ENCODE data around the gene NECAB3.

NECAB3 gene

GRCh38 chr20:33671573-33672288 is 2.5 kb downstream of the NECAB3 start:
- Histone ChIP-seq H3K36me3 (ENCODE audit: control insufficient read depth in 5 of 5, insufficient read depth in 5 of 5, low read length in 5 of 5) (peaks cover 0 to 29% (median 14%) of the 10 kb centered on the region in 5 donors), H3K9ac (ENCODE audit: low read length in 5 of 5) (no peak overlapping the region), H3K27ac (ENCODE audit: low read depth, low read length) (no peak overlapping the region), H3K4me3 (ENCODE audit: low read depth in 1 of 5, low read length in 5 of 5) (no peak overlapping the region), H3K4me1 (ENCODE audit: control insufficient read depth in 5 of 5, insufficient read depth in 5 of 5, low read length in 5 of 5) (peaks cover 11 to 65% (median 62%) of the 10 kb centered on the region in 5 donors), H3K27me3 (ENCODE audit: control insufficient read depth in 5 of 5, insufficient read depth in 4 of 5, low read length in 5 of 5) (no peaks in the 10 kb centered on the region), H3K9me3 (ENCODE audit: control insufficient read depth in 5 of 5, low read length in 5 of 5) (no peaks in the 10 kb centered on the region)

- H3K4me1 ChIP-seq (ENCODE audit: control insufficient read depth in 5 of 5, insufficient read depth in 5 of 5, low read length in 5 of 5), result peaks cover 9 to 65% (median 61%) of the 10 kb centered on the region in 5 donors
- no peaks in the 10 kb centered on the region for H3K9me3 ChIP-seq (ENCODE audit: control insufficient read depth in 5 of 5, low read length in 5 of 5)
- H3K9ac ChIP-seq (ENCODE audit: low read length in 5 of 5), result peak overlapping the region in 1 of 5 donors; percentile 50
- no peak overlapping the region for H3K27ac ChIP-seq (ENCODE audit: low read depth, low read length)
- H3K27me3 ChIP-seq (ENCODE audit: control insufficient read depth in 5 of 5, insufficient read depth in 4 of 5, low read length in 5 of 5), result no peaks in the 10 kb centered on the region
- H3K4me3 ChIP-seq (ENCODE audit: low read depth in 1 of 5, low read length in 5 of 5), result no peak overlapping the region
- H3K36me3 ChIP-seq (ENCODE audit: control insufficient read depth in 5 of 5, insufficient read depth in 5 of 5, low read length in 5 of 5), result peaks cover 0 to 29% (median 14%) of the 10 kb centered on the region in 5 donors
Observed at GRCh38 chr20:33670715-33671499, 3.3 kb downstream of the NECAB3 start.

DNA sequence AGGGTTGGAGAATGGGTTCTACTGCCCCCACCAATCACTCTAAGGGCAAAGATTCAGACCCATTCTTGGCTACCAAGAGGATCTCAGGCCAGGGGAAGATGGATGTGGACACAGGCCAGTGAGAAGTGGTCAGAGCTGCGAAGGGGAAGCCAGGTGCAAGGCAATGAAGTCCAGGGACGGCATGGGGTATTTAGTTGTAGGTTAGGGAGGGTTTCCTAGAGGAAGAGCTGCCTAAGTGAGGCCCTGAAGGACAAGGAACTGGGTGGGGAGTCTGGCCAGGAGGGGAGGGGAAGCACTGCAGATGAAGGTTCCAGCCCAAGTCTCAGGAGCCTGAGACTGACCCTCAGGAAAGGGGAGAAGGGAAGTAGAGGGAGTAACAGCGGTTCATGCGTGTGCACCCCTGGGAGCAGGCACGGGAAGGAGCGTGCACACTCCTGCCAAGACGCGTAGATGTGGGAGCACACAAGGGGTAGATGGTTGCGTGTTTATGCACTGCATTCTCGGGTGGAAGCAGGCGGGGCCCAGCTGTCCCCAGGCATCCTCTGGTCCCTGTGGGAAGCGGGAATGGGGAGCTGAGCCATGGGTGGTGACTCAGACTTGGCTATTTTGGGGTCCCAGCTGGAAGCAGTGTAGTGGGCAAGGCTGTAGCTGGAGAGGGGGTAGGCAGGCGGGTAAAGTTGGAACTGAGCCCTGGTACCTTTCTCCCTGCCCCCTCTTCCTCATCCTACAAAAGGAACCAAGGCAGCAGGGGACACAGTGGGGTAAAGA is 4.2 kb downstream of the NECAB3 start:
- peaks cover 2 to 57% (median 53%) of the 10 kb centered on the region in 5 donors for H3K4me1 ChIP-seq (ENCODE audit: control insufficient read depth in 5 of 5, insufficient read depth in 5 of 5, low read length in 5 of 5)
- no peak overlapping the region for H3K9ac ChIP-seq (ENCODE audit: low read length in 5 of 5)
- no peak overlapping the region for H3K4me3 ChIP-seq (ENCODE audit: low read depth in 1 of 5, low read length in 5 of 5)
- no peaks in the 10 kb centered on the region for H3K27me3 ChIP-seq (ENCODE audit: control insufficient read depth in 5 of 5, insufficient read depth in 4 of 5, low read length in 5 of 5)
- peaks cover 0 to 29% (median 14%) of the 10 kb centered on the region in 5 donors for H3K36me3 ChIP-seq (ENCODE audit: control insufficient read depth in 5 of 5, insufficient read depth in 5 of 5, low read length in 5 of 5)
- no peaks in the 10 kb centered on the region for H3K9me3 ChIP-seq (ENCODE audit: control insufficient read depth in 5 of 5, low read length in 5 of 5)
- H3K27ac ChIP-seq (ENCODE audit: low read depth, low read length), result no peak overlapping the region

- Histone ChIP-seq H3K36me3 (ENCODE audit: control insufficient read depth in 5 of 5, insufficient read depth in 5 of 5, low read length in 5 of 5) (peaks cover 0 to 29% (median 14%) of the 10 kb centered on the region in 5 donors), H3K4me1 (ENCODE audit: control insufficient read depth in 5 of 5, insufficient read depth in 5 of 5, low read length in 5 of 5) (peaks cover 0 to 52% (median 48%) of the 10 kb centered on the region in 5 donors), H3K9ac (ENCODE audit: low read length in 5 of 5) (no peak overlapping the region), H3K4me3 (ENCODE audit: low read depth in 1 of 5, low read length in 5 of 5) (no peak overlapping the region), H3K27me3 (ENCODE audit: control insufficient read depth in 5 of 5, insufficient read depth in 4 of 5, low read length in 5 of 5) (no peaks in the 10 kb centered on the region), H3K9me3 (ENCODE audit: control insufficient read depth in 5 of 5, low read length in 5 of 5) (no peaks in the 10 kb centered on the region), H3K27ac (ENCODE audit: low read depth, low read length) (no peak overlapping the region)
Observed at GRCh38 chr20:33669224-33669623, 5.0 kb downstream of the NECAB3 start.

GRCh38 chr20:33668466-33669155 is 5.6 kb downstream of the NECAB3 start:
- Histone ChIP-seq H3K9ac (ENCODE audit: low read length in 5 of 5) (peak overlapping the region in 2 of 5 donors; percentile 17 to 31), H3K27ac (ENCODE audit: low read depth, low read length) (no peak overlapping the region), H3K4me3 (ENCODE audit: low read depth in 1 of 5, low read length in 5 of 5) (peak overlapping the region in 1 of 5 donors; percentile 73), H3K9me3 (ENCODE audit: control insufficient read depth in 5 of 5, low read length in 5 of 5) (no peaks in the 10 kb centered on the region), H3K27me3 (ENCODE audit: control insufficient read depth in 5 of 5, insufficient read depth in 4 of 5, low read length in 5 of 5) (no peaks in the 10 kb centered on the region), H3K36me3 (ENCODE audit: control insufficient read depth in 5 of 5, insufficient read depth in 5 of 5, low read length in 5 of 5) (peaks cover 0 to 29% (median 14%) of the 10 kb centered on the region in 5 donors), H3K4me1 (ENCODE audit: control insufficient read depth in 5 of 5, insufficient read depth in 5 of 5, low read length in 5 of 5) (peaks cover 3 to 54% (median 50%) of the 10 kb centered on the region in 5 donors)

- Histone ChIP-seq H3K36me3 (ENCODE audit: control insufficient read depth in 5 of 5, insufficient read depth in 5 of 5, low read length in 5 of 5) (peaks cover 0 to 29% (median 14%) of the 10 kb centered on the region in 5 donors), H3K27me3 (ENCODE audit: control insufficient read depth in 5 of 5, insufficient read depth in 4 of 5, low read length in 5 of 5) (no peaks in the 10 kb centered on the region), H3K9ac (ENCODE audit: low read length in 5 of 5) (peak overlapping the region in 3 of 5 donors; percentile 40 to 42 (median 41)), H3K4me1 (ENCODE audit: control insufficient read depth in 5 of 5, insufficient read depth in 5 of 5, low read length in 5 of 5) (peaks cover 3 to 54% (median 49%) of the 10 kb centered on the region in 5 donors), H3K27ac (ENCODE audit: low read depth, low read length) (no peak overlapping the region), H3K9me3 (ENCODE audit: control insufficient read depth in 5 of 5, low read length in 5 of 5) (no peaks in the 10 kb centered on the region), H3K4me3 (ENCODE audit: low read depth in 1 of 5, low read length in 5 of 5) (peak overlapping the region in 4 of 5 donors; percentile 67 to 73 (median 67))
Observed at GRCh38 chr20:33667676-33668465, 6.4 kb downstream of the NECAB3 start.

DNA sequence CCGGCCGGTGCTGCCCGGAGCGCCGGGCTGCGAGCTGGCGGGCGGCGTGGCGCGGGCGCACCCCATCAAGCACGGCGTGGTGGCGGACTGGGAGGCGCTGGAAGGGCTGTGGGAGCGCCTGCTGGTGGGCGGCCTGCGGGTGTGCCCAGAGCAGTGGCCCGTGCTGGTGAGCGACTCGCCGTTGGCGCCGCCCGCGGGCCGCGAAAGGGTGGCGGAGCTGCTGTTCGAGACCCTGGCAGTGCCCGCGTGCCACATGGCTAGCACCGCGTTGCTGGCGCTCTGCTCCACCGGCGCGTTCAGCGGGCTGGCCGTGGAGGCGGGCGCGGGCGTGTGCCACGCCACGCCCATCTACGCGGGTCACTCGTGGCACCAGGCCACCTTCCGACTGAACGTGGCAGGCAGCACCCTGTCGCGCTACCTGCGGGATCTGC is 7.0 kb downstream of the NECAB3 start:
- no peaks in the 10 kb centered on the region for H3K9me3 ChIP-seq (ENCODE audit: control insufficient read depth in 5 of 5, low read length in 5 of 5)
- H3K27me3 ChIP-seq (ENCODE audit: control insufficient read depth in 5 of 5, insufficient read depth in 4 of 5, low read length in 5 of 5), result no peaks in the 10 kb centered on the region
- peaks cover 0 to 29% (median 14%) of the 10 kb centered on the region in 5 donors for H3K36me3 ChIP-seq (ENCODE audit: control insufficient read depth in 5 of 5, insufficient read depth in 5 of 5, low read length in 5 of 5)
- peak overlapping the region in 4 of 5 donors; percentile 67 to 73 (median 67) for H3K4me3 ChIP-seq (ENCODE audit: low read depth in 1 of 5, low read length in 5 of 5)
- peak overlapping the region; percentile 41 for H3K27ac ChIP-seq (ENCODE audit: low read depth, low read length)
- H3K9ac ChIP-seq (ENCODE audit: low read length in 5 of 5), result peak overlapping the region in 3 of 5 donors; percentile 40 to 42 (median 41)
- H3K4me1 ChIP-seq (ENCODE audit: control insufficient read depth in 5 of 5, insufficient read depth in 5 of 5, low read length in 5 of 5), result peaks cover 3 to 50% (median 46%) of the 10 kb centered on the region in 5 donors

GRCh38 chr20:33666293-33667244 is 7.7 kb downstream of the NECAB3 start, which contains the start of gene ACTL10:
Gene ACTL10 (plus strand): TSS chr20:33666943. CDS start chr20:33667498, 555 bp downstream.
- H3K9me3 ChIP-seq (ENCODE audit: control insufficient read depth in 5 of 5, low read length in 5 of 5), result no peaks in the 10 kb centered on the region
- H3K4me3 ChIP-seq (ENCODE audit: low read depth in 1 of 5, low read length in 5 of 5), result peak within 1 kb of the TSS; percentile 62 to 73 (median 67)
- peak within 1 kb of the TSS in 4 of 5 donors; percentile 40 to 62 (median 50) for H3K9ac ChIP-seq (ENCODE audit: low read length in 5 of 5)
- no peaks in the 10 kb centered on the region for H3K27me3 ChIP-seq (ENCODE audit: control insufficient read depth in 5 of 5, insufficient read depth in 4 of 5, low read length in 5 of 5)
- H3K27ac ChIP-seq (ENCODE audit: low read depth, low read length), result peak within 1 kb of the TSS; percentile 41
- H3K4me1 ChIP-seq (ENCODE audit: control insufficient read depth in 5 of 5, insufficient read depth in 5 of 5, low read length in 5 of 5), result peaks cover 3 to 45% (median 42%) of the 10 kb centered on the region in 5 donors
- H3K36me3 ChIP-seq (ENCODE audit: control insufficient read depth in 5 of 5, insufficient read depth in 5 of 5, low read length in 5 of 5), result peaks cover 0 to 25% (median 14%) of the 10 kb centered on the region in 5 donors

All from subcutaneous abdominal adipose tissue (tissue), 5 donors.